Mesothelial cell of epicardium (in vitro differentiated cells): ENCODE measurements around the gene FEV. TPM values are rescaled to one million over a fixed set of nuclear protein-coding genes. Genes with fewer than 3 reads are reported as not detected.

Source experiments
- DNase-seq, 2 experiments: peaks; one replicate each; pipeline ENCODE4 v3.0.0; 2021; ENCODE audit warnings: low spot score in 2 of 2; ENCODE audit not compliant: unreplicated experiment in 2 of 2
- H3K27ac Mint-ChIP-seq: 2 replicates; pipeline ENCODE4 v1.8.0; 2021; ENCODE audit warnings: mixed read lengths
- H3K27me3 Mint-ChIP-seq: 2 replicates; pipeline ENCODE4 v1.8.0; 2021; ENCODE audit warnings: low read depth, mixed read lengths
- H3K36me3 Mint-ChIP-seq: 2 replicates; pipeline ENCODE4 v1.8.0; 2021; ENCODE audit warnings: mixed read lengths
- H3K4me1 Mint-ChIP-seq: 2 replicates; pipeline ENCODE4 v1.8.0; 2021; ENCODE audit warnings: mixed read lengths
- H3K4me3 Mint-ChIP-seq: 2 replicates; pipeline ENCODE4 v1.8.0; 2021; ENCODE audit warnings: mild to moderate bottlenecking, moderate library complexity, mixed read lengths
- H3K9me3 Mint-ChIP-seq: 2 replicates; pipeline ENCODE4 v1.8.0; 2021; ENCODE audit warnings: mixed read lengths
- CTCF ChIP-seq: fragments of 200-600 bp; sonication (generic); IDR thresholded peaks from one replicate; pipeline ENCODE4 v1.5.0; 2021; ENCODE audit warnings: antibody characterized with exemption; ENCODE audit not compliant: unreplicated experiment
- total RNA-seq: library from RNA; stranded (reverse); gene quantifications from 3 replicates; pipeline ENCODE4 v1.2.1, GENCODE V29; 2021

Gene FEV
- total RNA-seq, 1 donor from 2014 or later, result 0.29 TPM

GRCh38 chr2:218970894-218971293 is 14.1 kb downstream of the FEV start:
- Mint-ChIP-seq H3K9me3 (peaks cover 5% of the 10 kb centered on the region), H3K27ac (no peak overlapping the region), H3K27me3 (peaks cover 78% of the 10 kb centered on the region), H3K4me3 (no peak overlapping the region), H3K36me3 (no peaks in the 10 kb centered on the region), H3K4me1 (no peaks in the 10 kb centered on the region)
- DNase-seq, result no peak
- TF ChIP-seq CTCF, result no peak

- H3K36me3 Mint-ChIP-seq, result no peaks in the 10 kb centered on the region
- H3K4me1 Mint-ChIP-seq, result peaks cover 35% of the 10 kb centered on the region
- H3K27me3 Mint-ChIP-seq, result peaks cover 58% of the 10 kb centered on the region
- H3K4me3 Mint-ChIP-seq, result peak overlapping the region; percentile 77
- no peak for TF ChIP-seq CTCF
- DNase-seq, result no peak
- peak overlapping the region; percentile 87 for H3K27ac Mint-ChIP-seq
- no peaks in the 10 kb centered on the region for H3K9me3 Mint-ChIP-seq
These were observed 20.8 kb downstream of the FEV start for GRCh38 chr2:218964041-218964771.

- Mint-ChIP-seq H3K4me3 (peak overlapping the region; percentile 77), H3K9me3 (no peaks in the 10 kb centered on the region), H3K27me3 (peaks cover 59% of the 10 kb centered on the region), H3K4me1 (peaks cover 41% of the 10 kb centered on the region), H3K27ac (peak overlapping the region; percentile 87), H3K36me3 (no peaks in the 10 kb centered on the region)
- TF ChIP-seq CTCF, result no peak
- no peak for DNase-seq
These were observed 21.4 kb downstream of the FEV start for GRCh38 chr2:218963601-218964000.

- no peak for TF ChIP-seq CTCF
- Mint-ChIP-seq H3K27ac (peak overlapping the region; percentile 87), H3K4me1 (peaks cover 41% of the 10 kb centered on the region), H3K9me3 (no peaks in the 10 kb centered on the region), H3K4me3 (peak overlapping the region; percentile 77), H3K36me3 (no peaks in the 10 kb centered on the region), H3K27me3 (peaks cover 60% of the 10 kb centered on the region)
- DNase-seq, result peak; percentile 83 to 95
These were observed 22.0 kb downstream of the FEV start for GRCh38 chr2:218962859-218963492.

GRCh38 chr2:218961651-218962570 is 23.1 kb downstream of the FEV start:
- H3K27ac Mint-ChIP-seq, result no peak overlapping the region

More at GRCh38 chr2:218961651-218962570, 23.1 kb downstream of the FEV start:
- H3K9me3 Mint-ChIP-seq, result no peaks in the 10 kb centered on the region
- no peaks in the 10 kb centered on the region for H3K36me3 Mint-ChIP-seq
- no peak for DNase-seq
- peaks cover 61% of the 10 kb centered on the region for H3K27me3 Mint-ChIP-seq
- TF ChIP-seq CTCF, result no peak
- peaks cover 41% of the 10 kb centered on the region for H3K4me1 Mint-ChIP-seq
- H3K4me3 Mint-ChIP-seq, result peak overlapping the region; percentile 77
